Measurements from ENCODE around the gene MCM3.

MCM3 gene

GRCh38 chr6:52227495-52227894 is 57.0 kb downstream of the MCM3 start (continued):
- TF ChIP-seq AEBP2 (tag by site-specific recombination; IDR thresholded peaks at IDR 0.05; ENCODE audit: borderline replicate concordance) (no peak), ZNF701 (tag by site-specific recombination; IDR thresholded peaks at IDR 0.05) (no peak), ZNF560 (tag by site-specific recombination; IDR thresholded peaks at IDR 0.05; ENCODE audit: borderline replicate concordance) (no peak), ZNF571 (tag by site-specific recombination; IDR thresholded peaks at IDR 0.05) (no peak), ZNF2 (tag by site-specific recombination; IDR thresholded peaks at IDR 0.05) (no peak), ZNF624 (tag by site-specific recombination; IDR thresholded peaks at IDR 0.05) (no peak), GLIS2 (tag by site-specific recombination; IDR thresholded peaks at IDR 0.05) (no peak), ZNF239 (tag by site-specific recombination; IDR thresholded peaks at IDR 0.05) (no peak), ZNF292 (tag by site-specific recombination; IDR thresholded peaks at IDR 0.05; ENCODE audit: borderline replicate concordance, low read depth) (no peak)

DNA sequence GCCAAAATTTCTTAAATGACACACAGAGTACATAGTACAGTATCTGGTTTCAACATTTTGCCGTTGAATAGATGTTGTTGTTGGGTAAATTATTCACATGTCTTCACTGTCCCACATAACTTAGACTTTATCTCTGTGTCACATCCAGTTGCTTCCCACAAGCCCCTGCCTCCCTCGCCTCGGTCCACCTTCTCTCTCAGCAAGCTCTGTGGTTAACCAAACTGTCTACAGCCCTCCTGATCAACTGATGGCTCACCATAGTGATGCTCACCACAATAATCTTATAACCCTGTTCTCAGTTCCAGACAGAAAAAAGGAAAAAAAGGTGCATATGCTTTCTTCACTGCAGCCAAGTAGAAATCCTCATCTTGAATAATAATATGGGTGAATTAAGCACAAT is 63.2 kb downstream of the MCM3 start:
- ChIA-PET POLR2A (no interaction called here), CTCF (interaction anchor here (0.9 kb wide), 1 partner anchor 12 kb away, joined by 3 read pairs; no protein-coding TSS in a partner anchor)
- no peak overlapping the region for H3K4me3 ChIP-seq (ENCODE audit: low read depth, low read length)
- H3K9me3 ChIP-seq (ENCODE audit: control insufficient read depth, insufficient read depth, low read depth, low read length) = no peaks in the 10 kb centered on the region
- no peak overlapping the region for H3K27ac ChIP-seq (ENCODE audit: extremely low read depth, low read depth, low read length)
- no peak for TF ChIP-seq ZNF792 (tag by site-specific recombination; IDR thresholded peaks at IDR 0.05)
- TF ChIP-seq ZNF169 (tag by site-specific recombination; IDR thresholded peaks at IDR 0.05) = no peak
- no peak for TF ChIP-seq ZNF175 (tag by site-specific recombination; IDR thresholded peaks at IDR 0.05)
- TF ChIP-seq ZBTB20 (tag by site-specific recombination; IDR thresholded peaks at IDR 0.05) = no peak
- TF ChIP-seq, protein P1, sequence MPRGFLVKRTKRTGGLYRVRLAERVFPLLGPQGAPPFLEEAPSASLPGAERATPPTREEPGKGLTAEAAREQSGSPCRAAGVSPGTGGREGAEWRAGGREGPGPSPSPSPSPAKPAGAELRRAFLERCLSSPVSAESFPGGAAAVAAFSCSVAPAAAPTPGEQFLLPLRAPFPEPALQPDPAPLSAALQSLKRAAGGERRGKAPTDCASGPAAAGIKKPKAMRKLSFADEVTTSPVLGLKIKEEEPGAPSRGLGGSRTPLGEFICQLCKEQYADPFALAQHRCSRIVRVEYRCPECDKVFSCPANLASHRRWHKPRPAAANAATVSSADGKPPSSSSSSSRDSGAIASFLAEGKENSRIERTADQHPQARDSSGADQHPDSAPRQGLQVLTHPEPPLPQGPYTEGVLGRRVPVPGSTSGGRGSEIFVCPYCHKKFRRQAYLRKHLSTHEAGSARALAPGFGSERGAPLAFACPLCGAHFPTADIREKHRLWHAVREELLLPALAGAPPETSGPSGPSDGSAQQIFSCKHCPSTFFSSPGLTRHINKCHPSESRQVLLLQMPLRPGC (tag by site-specific recombination; IDR thresholded peaks at IDR 0.05) = no peak
- H3K36me3 ChIP-seq (ENCODE audit: control insufficient read depth in 2 of 2, insufficient read depth in 1 of 2, low read length in 2 of 2) = no peaks in the 10 kb centered on the region
- no peaks in the 10 kb centered on the region for H3K4me1 ChIP-seq (ENCODE audit: control insufficient read depth, insufficient read depth, low read length)

- Histone ChIP-seq H3K4me1 (ENCODE audit: control insufficient read depth, insufficient read depth, low read length) (no peaks in the 10 kb centered on the region), H3K9me3 (ENCODE audit: control insufficient read depth, insufficient read depth, low read depth, low read length) (no peaks in the 10 kb centered on the region), H3K4me3 (ENCODE audit: low read depth, low read length) (no peak overlapping the region), H3K36me3 (ENCODE audit: control insufficient read depth in 2 of 2, insufficient read depth in 1 of 2, low read length in 2 of 2) (no peaks in the 10 kb centered on the region), H3K27ac (ENCODE audit: extremely low read depth, low read depth, low read length) (no peak overlapping the region)
- ChIA-PET POLR2A (interaction anchor here (0.7 kb wide), 1 partner anchor 405 kb away, joined by 3 read pairs; no protein-coding TSS in a partner anchor), CTCF (interaction anchor here (0.8 kb wide), 2 partner anchors 8 to 17 kb away, joined by 3 to 5 read pairs; no protein-coding TSS in a partner anchor)
- TF ChIP-seq GLIS1 (tag by site-specific recombination; IDR thresholded peaks at IDR 0.05) (no peak), ZBTB49 (tag by site-specific recombination; IDR thresholded peaks at IDR 0.05; ENCODE audit: low read depth) (no peak), WT1 (tag by site-specific recombination; IDR thresholded peaks at IDR 0.05) (no peak), ZNF274 (IDR thresholded peaks at IDR 0.05; ENCODE audit: low read length) (no peak), ZNF274 (tag by site-specific recombination; IDR thresholded peaks at IDR 0.05; ENCODE audit: borderline replicate concordance) (no peak), ZNF837 (tag by site-specific recombination; IDR thresholded peaks at IDR 0.05) (no peak), YY1 (tag by site-specific recombination; IDR thresholded peaks at IDR 0.05) (no peak)
- TF ChIP-seq, protein P2, sequence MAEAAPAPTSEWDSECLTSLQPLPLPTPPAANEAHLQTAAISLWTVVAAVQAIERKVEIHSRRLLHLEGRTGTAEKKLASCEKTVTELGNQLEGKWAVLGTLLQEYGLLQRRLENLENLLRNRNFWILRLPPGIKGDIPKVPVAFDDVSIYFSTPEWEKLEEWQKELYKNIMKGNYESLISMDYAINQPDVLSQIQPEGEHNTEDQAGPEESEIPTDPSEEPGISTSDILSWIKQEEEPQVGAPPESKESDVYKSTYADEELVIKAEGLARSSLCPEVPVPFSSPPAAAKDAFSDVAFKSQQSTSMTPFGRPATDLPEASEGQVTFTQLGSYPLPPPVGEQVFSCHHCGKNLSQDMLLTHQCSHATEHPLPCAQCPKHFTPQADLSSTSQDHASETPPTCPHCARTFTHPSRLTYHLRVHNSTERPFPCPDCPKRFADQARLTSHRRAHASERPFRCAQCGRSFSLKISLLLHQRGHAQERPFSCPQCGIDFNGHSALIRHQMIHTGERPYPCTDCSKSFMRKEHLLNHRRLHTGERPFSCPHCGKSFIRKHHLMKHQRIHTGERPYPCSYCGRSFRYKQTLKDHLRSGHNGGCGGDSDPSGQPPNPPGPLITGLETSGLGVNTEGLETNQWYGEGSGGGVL (tag by site-specific recombination; IDR thresholded peaks at IDR 0.05) = no peak
- TF ChIP-seq, protein P3, sequence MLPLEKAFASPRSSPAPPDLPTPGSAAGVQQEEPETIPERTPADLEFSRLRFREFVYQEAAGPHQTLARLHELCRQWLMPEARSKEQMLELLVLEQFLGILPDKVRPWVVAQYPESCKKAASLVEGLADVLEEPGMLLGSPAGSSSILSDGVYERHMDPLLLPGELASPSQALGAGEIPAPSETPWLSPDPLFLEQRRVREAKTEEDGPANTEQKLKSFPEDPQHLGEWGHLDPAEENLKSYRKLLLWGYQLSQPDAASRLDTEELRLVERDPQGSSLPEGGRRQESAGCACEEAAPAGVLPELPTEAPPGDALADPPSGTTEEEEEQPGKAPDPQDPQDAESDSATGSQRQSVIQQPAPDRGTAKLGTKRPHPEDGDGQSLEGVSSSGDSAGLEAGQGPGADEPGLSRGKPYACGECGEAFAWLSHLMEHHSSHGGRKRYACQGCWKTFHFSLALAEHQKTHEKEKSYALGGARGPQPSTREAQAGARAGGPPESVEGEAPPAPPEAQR (tag by site-specific recombination; IDR thresholded peaks at IDR 0.05) = no peak
- TF ChIP-seq, protein P4, sequence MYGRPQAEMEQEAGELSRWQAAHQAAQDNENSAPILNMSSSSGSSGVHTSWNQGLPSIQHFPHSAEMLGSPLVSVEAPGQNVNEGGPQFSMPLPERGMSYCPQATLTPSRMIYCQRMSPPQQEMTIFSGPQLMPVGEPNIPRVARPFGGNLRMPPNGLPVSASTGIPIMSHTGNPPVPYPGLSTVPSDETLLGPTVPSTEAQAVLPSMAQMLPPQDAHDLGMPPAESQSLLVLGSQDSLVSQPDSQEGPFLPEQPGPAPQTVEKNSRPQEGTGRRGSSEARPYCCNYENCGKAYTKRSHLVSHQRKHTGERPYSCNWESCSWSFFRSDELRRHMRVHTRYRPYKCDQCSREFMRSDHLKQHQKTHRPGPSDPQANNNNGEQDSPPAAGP (tag by site-specific recombination; IDR thresholded peaks at IDR 0.05) = no peak
Observed at GRCh38 chr6:52217761-52218160, 66.8 kb downstream of the MCM3 start.
